H9 (cell line): ENCODE data around the gene SERPINC1. TPM values are rescaled to one million over a fixed set of nuclear protein-coding genes. Genes with fewer than 3 reads are reported as not detected.

Experiments
- DNase-seq: peaks from one replicate; pipeline ENCODE4 v3.0.0-alpha.2; 2017
- H2AFZ ChIP-seq: one replicate; pipeline ENCODE4 v1.6.1; 2013; ENCODE audit warnings: mild to moderate bottlenecking, low read length, control low read depth, moderate library complexity
- H2AK5ac ChIP-seq: 2 replicates; pipeline ENCODE4 v1.6.1; 2013; ENCODE audit warnings: low read length, control low read depth, mixed read lengths; ENCODE audit not compliant: insufficient read length
- H2BK120ac ChIP-seq: one replicate; pipeline ENCODE4 v1.6.1; 2013; ENCODE audit warnings: low read depth, mild to moderate bottlenecking, low read length, control low read depth, inconsistent platforms; ENCODE audit not compliant: poor library complexity, severe bottlenecking
- H2BK12ac ChIP-seq: 2 replicates; pipeline ENCODE4 v1.6.1; 2013; ENCODE audit warnings: low read length, control low read depth, mixed read lengths, low read depth; ENCODE audit not compliant: insufficient read length
- H2BK15ac ChIP-seq: 2 replicates; pipeline ENCODE4 v1.6.1; 2013; ENCODE audit warnings: low read depth, low read length, control low read depth
- H2BK20ac ChIP-seq: one replicate; pipeline ENCODE4 v1.6.1; 2013; ENCODE audit warnings: low read depth, mild to moderate bottlenecking, low read length, control low read depth, inconsistent platforms; ENCODE audit not compliant: poor library complexity, severe bottlenecking
- H2BK5ac ChIP-seq: 2 replicates; pipeline ENCODE4 v1.6.1; 2013; ENCODE audit warnings: low read length, control low read depth, mixed read lengths; ENCODE audit not compliant: insufficient read length
- H3K14ac ChIP-seq: 2 replicates; pipeline ENCODE4 v1.6.1; 2013; ENCODE audit warnings: low read length, control low read depth; ENCODE audit not compliant: insufficient read depth
- H3K18ac ChIP-seq: 2 replicates; pipeline ENCODE4 v1.6.1; 2013; ENCODE audit warnings: low read depth, mild to moderate bottlenecking, mixed read lengths, low read length, control low read depth; ENCODE audit not compliant: insufficient read length
- H3K23ac ChIP-seq: 2 replicates; pipeline ENCODE4 v1.6.1; 2013; ENCODE audit warnings: low read length, control low read depth, mixed read lengths, low read depth; ENCODE audit not compliant: insufficient read length
- H3K23me2 ChIP-seq: 2 replicates; pipeline ENCODE4 v1.6.1; 2013; ENCODE audit warnings: low read depth, mild to moderate bottlenecking, mixed read lengths, low read length, control low read depth; ENCODE audit not compliant: insufficient read length, poor library complexity, severe bottlenecking
- H3K27ac ChIP-seq: 2 replicates; pipeline ENCODE4 v1.5.1; 2013; ENCODE audit warnings: low read length, control low read depth, mixed read lengths, low read depth; ENCODE audit not compliant: insufficient read length
- H3K27me3 ChIP-seq: 2 replicates; pipeline ENCODE4 v1.6.1; 2013; ENCODE audit warnings: low read length, control low read depth, inconsistent platforms; ENCODE audit not compliant: insufficient read depth
- H3K4ac ChIP-seq: 2 replicates; pipeline ENCODE4 v1.6.1; 2013; ENCODE audit warnings: low read depth, mild to moderate bottlenecking, control low read depth, inconsistent platforms, low read length, moderate library complexity
- H3K4me1 ChIP-seq: 2 replicates; pipeline ENCODE4 v1.6.1; 2013; ENCODE audit warnings: low read length, control low read depth, inconsistent platforms; ENCODE audit not compliant: insufficient read depth
- H3K4me2 ChIP-seq: 2 replicates; pipeline ENCODE4 v1.6.1; 2013; ENCODE audit warnings: low read length, control low read depth, mixed read lengths; ENCODE audit not compliant: insufficient read length, insufficient read depth
- H3K56ac ChIP-seq: 2 replicates; pipeline ENCODE4 v1.6.1; 2013; ENCODE audit warnings: low read depth, mild to moderate bottlenecking, mixed read lengths, low read length, control low read depth; ENCODE audit not compliant: insufficient read length
- H3K79me1 ChIP-seq: 2 replicates; pipeline ENCODE4 v1.6.1; 2013; ENCODE audit warnings: low read depth, mild to moderate bottlenecking, moderate library complexity, low read length, control low read depth, inconsistent platforms; ENCODE audit not compliant: insufficient read depth, poor library complexity, severe bottlenecking
- H3K79me2 ChIP-seq: 2 replicates; pipeline ENCODE4 v1.6.1; 2013; ENCODE audit warnings: low read length, control low read depth, inconsistent platforms; ENCODE audit not compliant: insufficient read depth
- H3K9ac ChIP-seq: 2 replicates; pipeline ENCODE4 v1.6.1; 2013; ENCODE audit warnings: low read length, control low read depth, mixed read lengths; ENCODE audit not compliant: insufficient read length; ENCODE audit errors: extremely low read depth
- H3K9me3 ChIP-seq: one replicate; pipeline ENCODE4 v1.6.1; 2013; ENCODE audit warnings: low read depth, low read length, inconsistent platforms; ENCODE audit not compliant: control insufficient read depth
- H3T11ph ChIP-seq: one replicate; pipeline ENCODE4 v1.6.1; 2013; ENCODE audit warnings: mild to moderate bottlenecking, low read length, control low read depth, inconsistent platforms
- H4K20me1 ChIP-seq: one replicate; pipeline ENCODE4 v1.6.1; 2013; ENCODE audit not compliant: control insufficient read depth, insufficient read length, insufficient read depth
- H4K5ac ChIP-seq: 2 replicates; pipeline ENCODE4 v1.6.1; 2013; ENCODE audit warnings: low read depth, mild to moderate bottlenecking, mixed read lengths, low read length, control low read depth; ENCODE audit not compliant: insufficient read length
- H4K8ac ChIP-seq: replicated peaks from 2 replicates; pipeline ENCODE4 v1.6.1; 2013; ENCODE audit warnings: low read length, control low read depth, mixed read lengths, low read depth; ENCODE audit not compliant: insufficient read length
- H4K91ac ChIP-seq: 2 replicates; pipeline ENCODE4 v1.6.1; 2013; ENCODE audit warnings: low read depth, mild to moderate bottlenecking, moderate library complexity, mixed read lengths, low read length, control low read depth; ENCODE audit not compliant: insufficient read length
- H3K27ac Mint-ChIP-seq, 3 experiments: 2 replicates in 2 of 3; 3 replicates in 1 of 3; pipeline ENCODE4 v1.8.0; 2020 to 2021; ENCODE audit warnings: mixed read lengths in 3 of 3, mild to moderate bottlenecking in 1 of 3, moderate library complexity in 1 of 3
- H3K27me3 Mint-ChIP-seq: 2 replicates; pipeline ENCODE4 v1.8.0; 2021; ENCODE audit warnings: low read depth, mild to moderate bottlenecking, moderate library complexity, mixed read lengths
- H3K36me3 Mint-ChIP-seq, 3 experiments: 2 replicates in 2 of 3; 3 replicates in 1 of 3; pipeline ENCODE4 v1.8.0; 2020 to 2021; ENCODE audit warnings: low read depth in 3 of 3, mixed read lengths in 3 of 3; ENCODE audit not compliant: insufficient read depth in 1 of 3
- H3K4me1 Mint-ChIP-seq, 2 experiments: 2 replicates each; pipeline ENCODE4 v1.8.0; 2020; ENCODE audit warnings: mixed read lengths in 2 of 2
- H3K4me3 Mint-ChIP-seq, 2 experiments: 2 replicates in 1 of 2; 3 replicates in 1 of 2; pipeline ENCODE4 v1.8.0; 2020 to 2021; ENCODE audit warnings: mild to moderate bottlenecking in 2 of 2, mixed read lengths in 2 of 2, moderate library complexity in 1 of 2
- H3K9me3 Mint-ChIP-seq, 2 experiments: 2 replicates in 1 of 2; 3 replicates in 1 of 2; pipeline ENCODE4 v1.8.0; 2020; ENCODE audit warnings: mild to moderate bottlenecking in 2 of 2, mixed read lengths in 2 of 2, moderate library complexity in 1 of 2
- WGBS: extraction: QIAGEN DNeasy Blood & Tissue Kit; methylation state at CpG from one replicate; pipeline ENCODE4 v1.1.7; 2013; ENCODE audit warnings: missing lambda C conversion rate, low lambda C conversion rate, mixed read lengths; ENCODE audit not compliant: insufficient read length; ENCODE audit errors: extremely low coverage; 5-methylcytosine and 5-hydroxymethylcytosine counted together
- total RNA-seq: library from RNA; stranded (reverse); gene quantifications from 2 replicates; pipeline ENCODE4 v1.2.1, GENCODE V29; 2021
- TF ChIP-seq, protein P1 (sequence below): fragments of 200-600 bp; sonication (generic); conservative IDR thresholded peaks from 3 replicates; pipeline ENCODE4 v1.8.0; 2021; ENCODE audit warnings: antibody characterized with exemption, mild to moderate bottlenecking

SERPINC1 gene
- total RNA-seq, 1 experiment from 2014 or later = not detected

DNA sequence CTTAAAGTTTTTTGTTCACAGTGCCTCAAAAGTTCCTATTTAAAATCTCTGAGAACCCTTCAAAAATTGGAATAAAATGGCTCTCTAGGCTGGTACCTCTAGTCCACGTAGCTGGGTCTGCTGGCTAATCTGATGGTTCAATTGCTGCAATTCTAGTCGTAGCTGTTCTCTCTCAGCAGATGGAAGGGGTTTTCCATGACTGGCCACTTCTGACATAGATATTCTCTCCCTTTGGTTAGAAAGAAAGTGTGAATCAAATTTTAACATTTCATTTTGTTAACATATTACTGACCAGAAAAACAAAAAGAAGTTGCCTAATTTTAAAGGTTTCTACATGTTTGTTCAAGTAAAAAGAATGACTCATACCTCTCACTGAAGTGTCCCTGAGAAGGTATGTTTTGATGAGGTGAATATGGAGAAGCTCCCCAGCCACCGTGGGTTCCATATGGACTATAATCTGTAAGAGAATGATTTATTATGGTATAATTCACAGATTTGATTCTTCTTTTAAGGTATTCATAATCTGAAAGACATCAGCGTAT lies 29.3 kb upstream of the SERPINC1 start:
- TF ChIP-seq, protein P1, sequence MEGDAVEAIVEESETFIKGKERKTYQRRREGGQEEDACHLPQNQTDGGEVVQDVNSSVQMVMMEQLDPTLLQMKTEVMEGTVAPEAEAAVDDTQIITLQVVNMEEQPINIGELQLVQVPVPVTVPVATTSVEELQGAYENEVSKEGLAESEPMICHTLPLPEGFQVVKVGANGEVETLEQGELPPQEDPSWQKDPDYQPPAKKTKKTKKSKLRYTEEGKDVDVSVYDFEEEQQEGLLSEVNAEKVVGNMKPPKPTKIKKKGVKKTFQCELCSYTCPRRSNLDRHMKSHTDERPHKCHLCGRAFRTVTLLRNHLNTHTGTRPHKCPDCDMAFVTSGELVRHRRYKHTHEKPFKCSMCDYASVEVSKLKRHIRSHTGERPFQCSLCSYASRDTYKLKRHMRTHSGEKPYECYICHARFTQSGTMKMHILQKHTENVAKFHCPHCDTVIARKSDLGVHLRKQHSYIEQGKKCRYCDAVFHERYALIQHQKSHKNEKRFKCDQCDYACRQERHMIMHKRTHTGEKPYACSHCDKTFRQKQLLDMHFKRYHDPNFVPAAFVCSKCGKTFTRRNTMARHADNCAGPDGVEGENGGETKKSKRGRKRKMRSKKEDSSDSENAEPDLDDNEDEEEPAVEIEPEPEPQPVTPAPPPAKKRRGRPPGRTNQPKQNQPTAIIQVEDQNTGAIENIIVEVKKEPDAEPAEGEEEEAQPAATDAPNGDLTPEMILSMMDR = no peak
- H3K23me2 ChIP-seq = no peaks in the 10 kb centered on the region
- no peak overlapping the region for H3T11ph ChIP-seq
- H4K91ac ChIP-seq = no peak overlapping the region
- H4K8ac ChIP-seq = no peak overlapping the region
- H3K79me2 ChIP-seq = no peaks in the 10 kb centered on the region
- no peak overlapping the region for H2AFZ ChIP-seq
- no peak overlapping the region for H4K5ac ChIP-seq
- H3K4me1 ChIP-seq = no peaks in the 10 kb centered on the region
- no CpG with 5 or more reads among the region's 4 CpGs for WGBS
- H3K79me1 ChIP-seq = peaks cover 3% of the 10 kb centered on the region
- H4K20me1 ChIP-seq = no peaks in the 10 kb centered on the region
- H3K27me3 ChIP-seq = no peaks in the 10 kb centered on the region
- Mint-ChIP-seq H3K9me3 (no peaks in the 10 kb centered on the region), H3K4me1 (no peaks in the 10 kb centered on the region), H3K27ac (no peak overlapping the region), H3K4me3 (no peak overlapping the region), H3K27me3 (no peaks in the 10 kb centered on the region), H3K36me3 (peaks cover 23 to 80% (median 71%) of the 10 kb centered on the region in 3 experiments; a peak in 6 of 7 replicates)
- no peak overlapping the region for H2BK12ac ChIP-seq
- H3K27ac ChIP-seq = no peak overlapping the region
- no peak overlapping the region for H3K9ac ChIP-seq
- no peak overlapping the region for H2AK5ac ChIP-seq
- no peak overlapping the region for H3K23ac ChIP-seq
- H3K4ac ChIP-seq = no peak overlapping the region
- no peak overlapping the region for H2BK120ac ChIP-seq
- H3K9me3 ChIP-seq = no peaks in the 10 kb centered on the region
- no peak overlapping the region for H2BK5ac ChIP-seq
- no peak overlapping the region for H2BK15ac ChIP-seq
- no peak overlapping the region for H3K56ac ChIP-seq
- DNase-seq = no peak
- no peak overlapping the region for H3K4me2 ChIP-seq
- no peak overlapping the region for H2BK20ac ChIP-seq
- no peak overlapping the region for H3K14ac ChIP-seq
- no peak overlapping the region for H3K18ac ChIP-seq
